GM10266 (cell line): ENCODE measurements around the gene UNC93B1.

Experiments used
- DNase-seq: peaks from one replicate; pipeline ENCODE4 v3.0.0; 2012; ENCODE audit errors: extremely low spot score
- TF ChIP-seq, protein P1 (sequence below): IDR thresholded peaks from 2 replicates; pipeline ENCODE4 v1.5.1; 2012; ENCODE audit warnings: mild to moderate bottlenecking, low read depth; ENCODE audit not compliant: control insufficient read depth, insufficient read depth; ENCODE audit errors: missing control alignments

Gene UNC93B1

DNA sequence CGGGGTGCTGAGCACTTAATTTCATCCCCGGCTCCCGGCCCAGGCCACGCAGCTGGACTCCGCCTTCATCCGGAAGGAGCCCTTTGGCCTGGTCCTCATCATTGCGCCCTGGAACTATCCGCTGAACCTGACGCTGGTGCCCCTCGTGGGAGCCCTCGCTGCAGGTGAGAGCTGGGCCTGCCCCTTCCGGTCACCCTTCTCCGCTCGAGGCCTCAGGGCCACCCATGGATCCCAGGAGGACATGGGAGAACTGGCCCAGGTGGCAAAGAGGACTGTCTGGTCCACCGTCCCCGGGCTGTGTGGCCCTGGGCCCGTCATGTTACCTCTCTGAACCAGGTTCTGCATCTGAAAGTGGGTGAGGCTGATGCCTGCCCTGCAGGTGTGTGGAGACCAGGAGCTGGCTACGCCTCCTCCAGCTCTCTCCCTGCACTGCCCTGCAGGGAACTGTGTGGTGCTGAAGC is 14.9 kb upstream of the UNC93B1 start:
- TF ChIP-seq, protein P1, sequence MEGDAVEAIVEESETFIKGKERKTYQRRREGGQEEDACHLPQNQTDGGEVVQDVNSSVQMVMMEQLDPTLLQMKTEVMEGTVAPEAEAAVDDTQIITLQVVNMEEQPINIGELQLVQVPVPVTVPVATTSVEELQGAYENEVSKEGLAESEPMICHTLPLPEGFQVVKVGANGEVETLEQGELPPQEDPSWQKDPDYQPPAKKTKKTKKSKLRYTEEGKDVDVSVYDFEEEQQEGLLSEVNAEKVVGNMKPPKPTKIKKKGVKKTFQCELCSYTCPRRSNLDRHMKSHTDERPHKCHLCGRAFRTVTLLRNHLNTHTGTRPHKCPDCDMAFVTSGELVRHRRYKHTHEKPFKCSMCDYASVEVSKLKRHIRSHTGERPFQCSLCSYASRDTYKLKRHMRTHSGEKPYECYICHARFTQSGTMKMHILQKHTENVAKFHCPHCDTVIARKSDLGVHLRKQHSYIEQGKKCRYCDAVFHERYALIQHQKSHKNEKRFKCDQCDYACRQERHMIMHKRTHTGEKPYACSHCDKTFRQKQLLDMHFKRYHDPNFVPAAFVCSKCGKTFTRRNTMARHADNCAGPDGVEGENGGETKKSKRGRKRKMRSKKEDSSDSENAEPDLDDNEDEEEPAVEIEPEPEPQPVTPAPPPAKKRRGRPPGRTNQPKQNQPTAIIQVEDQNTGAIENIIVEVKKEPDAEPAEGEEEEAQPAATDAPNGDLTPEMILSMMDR: no peak

DNA sequence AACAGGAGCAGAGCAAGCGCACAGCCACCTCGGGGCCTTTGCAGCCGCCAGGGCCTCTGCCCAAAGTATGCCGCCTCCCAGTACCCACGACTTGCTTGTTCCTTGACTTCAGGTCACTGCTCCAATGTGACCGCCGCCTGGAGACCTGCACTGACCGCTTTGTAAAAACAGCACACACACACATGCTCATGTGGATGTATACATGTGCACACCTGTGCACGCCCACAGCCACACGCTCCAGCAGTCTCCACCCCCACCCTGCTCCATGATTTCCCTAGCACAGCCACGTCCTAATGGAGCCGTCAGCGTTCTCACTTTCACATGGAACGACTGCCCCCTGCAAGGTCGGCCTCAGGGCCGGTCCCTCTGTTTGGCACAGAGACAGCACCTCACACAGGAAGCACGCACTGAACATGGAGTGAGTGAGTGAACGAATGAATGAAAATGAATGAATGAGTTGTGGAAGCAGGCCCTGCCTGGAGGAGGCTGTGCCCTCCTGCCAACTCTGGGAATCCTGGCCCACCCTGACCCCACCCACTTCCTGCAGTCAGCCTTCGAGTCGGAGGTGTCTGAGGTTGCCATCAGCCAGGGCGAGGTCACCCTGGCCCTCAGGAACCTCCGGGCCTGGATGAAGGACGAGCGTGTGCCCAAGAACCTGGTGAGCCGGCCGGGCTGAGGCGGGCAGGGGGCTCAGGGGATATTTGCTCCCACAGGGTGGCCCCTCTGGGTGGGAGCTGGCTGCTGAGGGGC is 14.3 kb upstream of the UNC93B1 start:
- TF ChIP-seq, protein P1: no peak
- DNase-seq: no peak

More for the DNA sequence above, 14.9 kb upstream of the UNC93B1 start:
- DNase-seq: no peak

DNA sequence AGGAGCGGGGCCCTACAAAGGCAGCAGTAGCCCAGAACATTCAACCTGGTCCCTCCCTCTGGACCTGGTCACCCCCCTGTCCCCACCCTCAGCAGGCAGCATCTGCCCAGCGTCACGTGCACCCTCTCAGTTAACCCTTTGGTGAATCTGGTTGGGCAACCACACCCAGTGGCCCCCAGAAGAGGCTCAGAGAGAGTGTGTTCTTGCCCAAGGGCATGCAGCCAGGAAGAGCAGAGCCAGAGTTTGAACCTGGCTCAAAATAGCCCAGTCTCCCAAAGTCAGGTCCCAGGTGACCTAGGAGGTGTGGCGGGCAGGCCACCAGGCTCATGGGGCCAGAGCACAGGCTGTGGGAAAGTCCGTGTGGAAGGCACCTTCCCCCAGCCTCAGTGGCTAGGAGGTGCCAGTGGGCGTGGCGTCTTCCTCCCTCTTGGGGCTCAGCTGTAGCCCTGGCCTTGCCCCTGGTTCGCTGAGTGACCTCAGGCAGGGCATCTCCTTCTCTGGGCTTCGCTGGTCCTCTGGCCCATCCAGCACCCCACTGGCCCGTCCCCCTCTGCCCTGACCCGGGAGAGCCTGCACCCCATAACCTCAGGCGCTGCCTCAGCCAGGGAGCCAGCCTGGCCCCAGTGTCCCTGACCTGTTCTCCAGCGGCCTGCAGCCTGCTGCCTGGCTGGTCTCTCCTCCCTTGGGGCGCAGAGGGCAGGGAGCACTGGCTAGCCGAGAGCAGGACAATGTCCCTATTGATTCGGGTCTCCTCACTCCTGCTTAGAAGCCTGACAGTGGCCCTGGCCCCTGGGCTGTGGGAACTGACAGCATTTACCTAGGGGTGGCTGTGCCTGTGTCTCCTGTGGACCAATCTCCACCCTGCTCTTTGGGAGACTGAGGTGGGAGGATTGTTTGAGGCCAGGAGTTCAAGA is 13.3 kb upstream of the UNC93B1 start:
- no peak for DNase-seq
- TF ChIP-seq, protein P1: no peak

DNA sequence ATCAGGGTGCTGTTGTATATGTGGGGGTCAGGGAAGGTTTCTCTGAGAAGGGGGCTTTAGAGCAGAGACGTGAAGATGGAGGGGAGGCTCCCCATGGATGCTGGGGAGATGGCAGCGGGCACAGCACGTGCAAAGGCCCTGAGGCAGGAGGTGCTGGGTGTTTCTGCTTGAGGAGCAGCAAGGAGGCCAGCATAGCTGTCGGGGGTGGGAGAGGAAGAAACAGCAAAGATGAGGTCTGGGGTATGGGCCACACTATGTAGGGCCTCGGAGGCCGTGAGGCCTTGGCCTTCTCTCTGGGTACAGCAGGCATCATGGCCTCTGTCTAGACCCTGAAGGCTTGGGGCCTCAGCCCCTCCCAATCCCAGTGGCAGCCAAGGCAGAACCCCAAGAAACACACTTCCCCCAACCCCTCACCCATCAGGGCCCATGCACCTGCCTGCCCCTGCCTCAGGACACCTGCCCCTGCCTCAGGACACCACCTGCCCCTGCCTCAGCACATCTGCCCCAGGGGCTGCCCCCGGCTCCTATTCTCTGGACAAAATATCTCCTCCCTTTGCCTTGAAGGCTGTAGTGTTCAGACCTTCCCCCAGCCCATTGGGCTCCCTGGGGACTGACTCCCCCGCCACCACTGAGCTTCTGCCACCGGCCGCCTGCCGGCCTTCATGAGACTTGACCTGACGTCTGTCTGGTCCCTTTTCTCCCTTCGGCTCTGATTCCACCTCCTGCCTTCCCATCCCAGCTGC is 12.4 kb upstream of the UNC93B1 start:
- DNase-seq: no peak

DNA sequence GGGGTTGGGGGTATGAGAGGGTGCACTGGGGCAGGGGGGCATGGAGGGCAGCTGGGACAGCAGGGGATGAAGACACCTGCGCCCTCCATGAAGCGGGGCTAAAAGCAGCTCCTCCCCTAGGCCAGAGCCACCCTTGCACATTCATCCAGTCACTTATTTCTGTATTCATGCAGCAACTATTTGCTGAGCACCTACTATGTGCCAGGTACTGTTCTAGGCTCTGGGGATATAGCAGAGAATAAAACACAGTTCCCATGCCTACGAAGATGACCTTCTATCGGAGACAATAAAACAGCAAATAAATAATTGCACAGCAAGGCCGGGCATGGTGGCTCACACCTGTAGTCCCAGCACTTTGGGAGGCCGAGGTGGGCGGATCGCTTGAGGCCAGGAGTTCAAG is 11.6 kb upstream of the UNC93B1 start:
- TF ChIP-seq, protein P1: no peak
- DNase-seq: no peak

More for the DNA sequence above, 12.4 kb upstream of the UNC93B1 start:
- TF ChIP-seq, protein P1: no peak

DNA sequence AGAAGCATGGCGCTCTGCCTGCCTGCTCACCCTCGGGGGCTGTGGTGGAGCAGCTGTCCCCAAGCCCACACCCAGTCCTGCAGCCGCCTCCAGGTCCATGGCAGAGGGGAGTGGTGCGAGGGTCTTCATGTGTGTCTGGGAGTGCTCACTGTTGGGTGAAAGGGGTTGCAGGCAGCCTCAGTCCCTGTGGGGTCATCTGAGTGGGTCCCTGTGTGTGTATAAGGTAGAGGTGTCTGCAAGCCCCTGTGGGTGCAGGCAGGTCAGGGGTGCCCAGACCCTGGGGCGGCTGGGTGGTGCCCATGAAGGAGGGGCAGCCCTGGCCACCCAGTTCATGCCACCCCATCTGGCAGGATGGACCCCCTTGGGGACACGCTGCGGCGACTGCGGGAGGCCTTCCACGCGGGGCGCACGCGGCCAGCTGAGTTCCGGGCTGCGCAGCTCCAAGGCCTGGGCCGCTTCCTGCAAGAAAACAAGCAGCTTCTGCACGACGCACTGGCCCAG is 11.1 kb upstream of the UNC93B1 start:
- TF ChIP-seq, protein P1: no peak
- DNase-seq: no peak
